ENCODE measurements around the gene TMEM114.

GRCh38 chr16:8630255-8630953, 40.1 kb upstream of the TMEM114 start:
- TF ChIP-seq, protein P1, sequence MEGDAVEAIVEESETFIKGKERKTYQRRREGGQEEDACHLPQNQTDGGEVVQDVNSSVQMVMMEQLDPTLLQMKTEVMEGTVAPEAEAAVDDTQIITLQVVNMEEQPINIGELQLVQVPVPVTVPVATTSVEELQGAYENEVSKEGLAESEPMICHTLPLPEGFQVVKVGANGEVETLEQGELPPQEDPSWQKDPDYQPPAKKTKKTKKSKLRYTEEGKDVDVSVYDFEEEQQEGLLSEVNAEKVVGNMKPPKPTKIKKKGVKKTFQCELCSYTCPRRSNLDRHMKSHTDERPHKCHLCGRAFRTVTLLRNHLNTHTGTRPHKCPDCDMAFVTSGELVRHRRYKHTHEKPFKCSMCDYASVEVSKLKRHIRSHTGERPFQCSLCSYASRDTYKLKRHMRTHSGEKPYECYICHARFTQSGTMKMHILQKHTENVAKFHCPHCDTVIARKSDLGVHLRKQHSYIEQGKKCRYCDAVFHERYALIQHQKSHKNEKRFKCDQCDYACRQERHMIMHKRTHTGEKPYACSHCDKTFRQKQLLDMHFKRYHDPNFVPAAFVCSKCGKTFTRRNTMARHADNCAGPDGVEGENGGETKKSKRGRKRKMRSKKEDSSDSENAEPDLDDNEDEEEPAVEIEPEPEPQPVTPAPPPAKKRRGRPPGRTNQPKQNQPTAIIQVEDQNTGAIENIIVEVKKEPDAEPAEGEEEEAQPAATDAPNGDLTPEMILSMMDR (IDR thresholded peaks at IDR 0.05): no peak
- no peak for TF ChIP-seq ZFX (IDR thresholded peaks at IDR 0.05; ENCODE audit: borderline replicate concordance)
